ENCODE data around the gene SLC39A8.
"Not testable (repeated sequence)": the region's sequence is repeated elsewhere in the genome, so short reads cannot be mapped to it uniquely, and the experiment has no call there.

SLC39A8 gene

DNA sequence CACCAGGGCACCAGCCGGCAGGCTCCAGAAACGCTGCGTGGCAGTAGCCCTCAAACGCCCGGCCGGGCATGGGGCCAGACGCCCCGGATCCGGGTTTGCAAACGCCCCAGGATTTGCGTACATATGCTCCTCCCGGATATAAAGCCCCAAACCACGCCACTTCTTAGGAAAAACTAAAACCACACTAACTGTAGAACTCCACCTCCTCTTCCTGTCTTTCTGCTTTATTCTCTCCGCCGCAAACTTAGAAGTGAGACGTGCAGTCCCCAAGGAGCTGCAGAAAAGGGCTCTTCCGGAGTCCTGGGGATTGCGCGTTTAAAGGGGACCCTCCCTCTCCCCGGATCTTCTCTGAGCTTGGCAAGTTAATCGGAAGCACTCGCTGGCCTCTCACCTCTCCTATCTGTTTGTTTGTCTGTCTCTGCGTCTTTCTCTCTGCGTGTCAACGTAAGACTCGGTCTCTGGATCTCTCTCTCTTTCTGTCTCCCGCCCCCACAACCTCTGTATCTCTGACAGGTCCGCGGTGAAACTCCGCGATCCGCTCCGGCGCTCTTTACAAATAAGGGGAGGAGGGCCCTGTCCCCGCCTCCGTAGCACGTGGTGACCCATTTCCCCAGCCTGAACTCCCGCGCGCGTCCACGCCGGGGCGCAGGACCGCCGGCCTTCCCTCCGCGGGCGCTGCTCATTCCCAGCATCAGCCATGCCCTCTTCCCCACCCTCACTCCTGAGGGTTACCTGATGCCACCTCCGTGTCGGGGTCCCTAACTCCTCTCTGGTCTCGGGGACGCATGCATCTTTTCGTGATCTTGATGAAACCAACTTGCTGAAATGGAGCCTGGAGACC is at the start of gene SLC39A8:
Gene SLC39A8, minus strand, starts transcription at position 529 of the 841 bp plus-strand sequence. CDS start 820 bp downstream, outside the sequence.
- DNase-seq (ENCODE audit: low read depth in 1 of 2, low spot score in 1 of 2): peak; percentile 68 to 85

DNA sequence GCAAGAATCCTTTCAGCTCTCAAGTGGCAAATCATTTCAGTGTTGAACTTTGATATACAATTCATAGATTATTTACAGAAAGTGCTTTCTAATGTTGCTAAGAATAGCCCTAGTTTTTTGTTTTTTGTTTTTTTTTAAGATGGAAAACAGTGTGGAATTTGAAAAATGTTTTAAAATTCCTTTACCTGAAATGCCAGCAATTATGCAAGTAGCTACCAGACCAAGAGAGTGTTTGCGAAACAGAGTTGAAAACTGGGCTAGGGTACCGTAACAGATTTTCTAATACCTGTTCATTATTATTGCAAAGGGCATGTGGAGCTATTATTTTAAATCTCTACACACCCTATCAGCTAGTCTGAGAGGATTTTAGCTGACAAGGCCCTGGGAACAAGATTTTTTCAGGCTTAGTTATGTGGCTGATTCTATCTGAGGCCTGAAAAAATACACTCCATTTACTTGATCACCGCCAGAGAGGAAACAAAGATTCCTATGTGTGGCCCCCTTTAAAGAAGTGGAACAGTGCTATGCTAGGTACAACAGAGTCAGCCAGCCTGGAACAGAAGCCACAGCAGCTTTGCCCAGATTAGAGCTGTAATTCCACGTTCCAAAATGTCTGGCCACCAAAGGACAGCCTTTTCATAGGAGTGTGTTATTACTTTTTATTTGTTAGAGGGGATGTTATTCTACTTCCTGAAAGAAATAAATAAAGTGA is 46.9 kb upstream of the SLC39A8 start:
- DNase-seq (ENCODE audit: low read depth in 1 of 2, low spot score in 1 of 2): no peak

DNA sequence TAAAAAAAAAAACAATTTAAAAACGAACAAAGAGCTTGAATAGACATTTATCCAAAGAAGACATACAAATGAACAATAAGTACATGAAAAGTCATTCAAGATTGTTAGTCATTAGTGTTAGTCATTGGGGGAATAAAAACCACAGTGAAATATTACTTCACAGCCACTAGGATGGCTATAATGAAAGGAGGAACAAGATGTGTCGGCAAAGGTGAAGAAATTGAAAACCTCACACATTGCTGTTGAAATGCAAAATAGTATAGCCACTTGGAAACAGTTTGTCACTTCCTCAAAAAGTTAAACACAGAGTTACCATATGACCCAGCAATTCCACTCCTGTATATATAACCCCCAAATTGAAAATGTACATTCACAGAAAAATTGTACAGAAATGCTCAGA is 45.2 kb upstream of the SLC39A8 start:
- peak in 1 of 2 donors; percentile 17 for DNase-seq (ENCODE audit: low read depth in 1 of 2, low spot score in 1 of 2)

DNA sequence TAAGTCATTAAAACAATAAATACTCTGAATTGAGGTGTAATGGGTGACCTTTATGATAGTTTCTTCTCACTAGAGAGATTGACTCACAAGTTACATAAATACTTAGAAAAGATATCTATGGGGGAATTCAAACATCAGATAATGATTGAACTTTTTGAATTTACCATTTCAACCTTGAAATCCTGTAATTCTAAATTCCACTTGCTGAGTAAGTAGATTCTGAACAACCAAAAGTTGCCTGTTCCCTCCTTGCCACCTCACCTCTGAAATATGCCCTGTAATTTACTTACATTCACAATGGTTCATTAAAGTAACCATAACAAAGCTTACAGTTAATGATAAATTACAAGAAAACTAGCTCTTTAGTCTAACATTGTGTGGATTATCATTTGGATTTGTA is 43.3 kb upstream of the SLC39A8 start:
- no peak for DNase-seq (ENCODE audit: low read depth in 1 of 2, low spot score in 1 of 2)

DNA sequence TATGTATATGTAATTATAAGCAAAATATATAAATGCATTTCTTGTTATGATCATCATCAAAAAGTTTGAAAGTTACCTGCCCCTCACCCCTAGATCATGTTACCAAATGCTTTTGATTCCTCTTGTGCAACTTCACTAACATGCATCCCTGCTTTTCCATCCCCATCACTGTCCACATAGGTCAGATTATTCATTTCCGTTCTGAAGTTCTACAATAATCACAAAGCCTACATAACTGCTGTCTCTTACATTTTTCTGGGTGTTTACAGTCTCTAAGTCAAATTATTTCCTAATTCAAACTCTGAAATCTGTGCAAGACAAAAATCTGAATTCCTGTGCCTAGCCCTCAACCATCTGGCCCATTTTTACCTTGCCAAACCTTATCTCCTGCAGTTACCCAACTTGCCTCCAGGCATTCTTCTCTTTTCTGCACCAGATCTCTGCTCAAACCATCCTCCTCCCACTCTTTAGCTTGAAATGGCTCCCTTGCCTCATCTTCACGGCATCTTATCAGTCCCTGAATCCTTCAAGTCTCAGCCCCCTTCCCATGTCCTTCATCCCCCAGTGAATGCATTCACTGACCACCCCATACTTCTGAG is 42.4 kb upstream of the SLC39A8 start:
- DNase-seq (ENCODE audit: low read depth in 1 of 2, low spot score in 1 of 2): no peak

DNA sequence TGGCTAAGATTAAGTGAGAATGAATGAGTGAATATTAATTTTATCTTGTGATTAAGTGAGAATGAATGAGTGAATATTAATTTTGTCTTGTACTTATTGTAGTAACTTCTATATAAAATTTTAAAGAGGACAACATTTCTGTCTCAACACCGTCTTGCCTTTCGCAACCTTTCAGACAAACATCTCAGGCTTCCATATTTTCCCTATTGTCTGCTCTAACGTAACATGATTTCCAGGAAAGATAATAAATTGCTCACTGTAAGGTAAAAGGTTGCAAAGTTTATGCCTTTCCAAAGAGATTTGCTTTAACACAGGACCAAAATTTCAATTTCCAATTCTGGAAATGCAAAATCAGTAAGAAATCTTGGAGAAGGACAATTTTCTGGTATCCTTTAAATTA is 41.7 kb upstream of the SLC39A8 start:
- DNase-seq (ENCODE audit: low read depth in 1 of 2, low spot score in 1 of 2): no peak

DNA sequence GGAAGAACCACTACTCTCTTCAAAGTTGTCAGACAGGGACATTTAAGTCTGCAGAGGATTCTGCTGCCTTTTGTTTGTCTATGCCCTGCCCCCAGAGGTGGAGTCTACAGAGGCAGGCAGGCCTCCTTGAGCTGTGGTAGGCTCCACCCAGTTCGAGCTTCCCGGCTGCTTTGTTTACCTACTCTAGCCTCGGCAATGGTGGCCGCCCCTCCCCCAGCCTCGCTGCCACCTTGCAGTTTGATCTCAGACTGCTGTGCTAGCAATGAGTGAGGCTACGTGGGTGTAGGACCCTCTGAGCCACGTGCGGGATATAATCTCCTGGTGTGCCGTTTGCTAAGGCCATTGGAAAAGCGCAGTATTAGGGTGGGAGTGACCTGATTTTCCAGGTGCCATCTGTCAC is 35.0 kb upstream of the SLC39A8 start:
- not testable (repeated sequence) for DNase-seq (ENCODE audit: low read depth in 1 of 2, low spot score in 1 of 2)

DNA sequence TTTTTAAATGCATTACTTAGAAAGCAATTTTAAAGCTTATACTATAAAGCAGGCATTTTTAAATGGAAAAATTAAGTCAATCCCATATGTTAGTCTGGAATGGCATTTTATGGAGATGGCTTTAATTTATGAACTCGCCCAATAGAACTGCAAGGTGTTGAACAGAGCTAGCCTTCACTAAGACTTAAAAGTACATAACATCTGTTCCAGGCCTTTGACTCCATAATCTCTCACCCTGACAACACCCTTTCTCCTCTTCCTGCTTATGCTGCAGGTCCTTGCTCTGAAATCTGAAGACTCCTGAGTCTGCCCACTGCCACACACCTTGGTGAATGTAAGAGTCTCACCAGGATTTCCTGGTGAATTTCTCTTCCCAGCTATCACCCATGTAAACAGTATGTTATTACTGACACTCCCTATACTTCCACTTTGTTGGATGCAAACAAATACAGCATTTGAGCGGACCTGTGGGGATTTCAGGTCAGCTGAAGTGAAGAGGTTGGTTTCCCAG is 17.7 kb upstream of the SLC39A8 start:
- DNase-seq (ENCODE audit: low read depth in 1 of 2, low spot score in 1 of 2): no peak

DNA sequence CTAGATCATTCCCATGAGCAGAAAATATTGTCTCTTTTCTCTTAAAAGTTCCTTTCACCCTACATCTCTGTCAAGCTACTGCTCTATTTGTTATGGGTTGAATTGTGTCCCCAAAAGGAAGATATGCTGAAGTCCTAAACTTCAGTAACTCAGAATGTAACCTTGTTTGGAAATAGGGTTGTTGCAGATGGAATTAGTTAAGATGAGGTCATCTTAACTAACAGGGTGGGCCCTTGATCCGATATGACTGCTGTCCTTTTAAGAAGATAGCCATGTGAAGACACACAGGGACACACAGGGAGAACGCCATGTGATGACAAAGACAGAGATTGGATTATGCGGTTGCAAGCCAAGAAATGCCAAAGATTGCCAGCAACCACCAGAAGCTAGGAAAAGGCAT is 12.8 kb upstream of the SLC39A8 start:
- DNase-seq (ENCODE audit: low read depth in 1 of 2, low spot score in 1 of 2): no peak

DNA sequence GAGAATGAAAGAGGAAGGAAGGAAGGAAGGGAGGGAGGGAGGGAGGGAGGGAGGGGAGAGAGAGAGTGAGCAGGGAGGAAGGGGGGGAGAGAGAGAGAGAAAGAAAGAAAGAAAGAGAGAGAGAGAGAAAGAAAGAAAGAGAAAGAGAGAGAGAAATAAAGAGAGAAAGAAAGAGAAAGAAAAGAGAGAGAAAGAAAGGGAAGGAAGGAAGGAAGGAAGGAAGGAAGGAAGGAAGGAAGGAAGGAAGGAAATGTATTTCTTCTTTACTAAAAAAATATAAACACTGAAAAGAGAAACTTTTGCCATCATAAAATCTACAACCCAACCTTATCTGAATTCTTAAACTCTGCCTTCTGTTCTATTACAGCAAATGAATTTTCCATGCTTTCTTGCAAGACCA is 12.4 kb upstream of the SLC39A8 start:
- DNase-seq (ENCODE audit: low read depth in 1 of 2, low spot score in 1 of 2): not testable (repeated sequence)

DNA sequence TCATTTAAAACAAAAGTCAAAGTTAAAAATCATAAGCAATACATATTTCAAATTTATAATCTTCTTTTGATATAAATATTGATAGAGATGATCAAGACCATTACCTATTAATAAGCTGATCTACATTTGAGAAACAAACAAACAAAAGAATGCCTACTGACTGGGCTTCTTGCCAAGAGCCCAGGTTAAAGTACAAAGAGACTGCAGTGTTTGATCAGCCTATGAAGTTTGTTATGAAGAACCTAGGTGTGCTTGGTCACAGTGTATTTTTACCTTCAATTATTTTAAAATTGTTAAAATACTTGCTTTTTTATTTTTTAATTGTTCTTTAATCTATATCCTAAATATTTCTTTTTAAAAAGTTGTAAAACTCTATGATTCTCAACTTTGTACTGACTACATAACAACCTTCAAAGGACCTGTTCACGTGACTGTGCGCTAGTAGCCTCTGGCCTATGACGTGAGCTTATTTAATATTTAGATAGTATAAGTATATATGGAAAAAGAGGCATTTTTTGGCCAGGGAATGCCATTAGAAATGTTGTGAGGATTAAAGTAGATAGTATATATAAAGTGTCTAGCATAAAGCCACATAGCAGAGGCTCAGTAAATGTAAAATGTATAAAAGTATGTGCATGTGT is 11.4 kb upstream of the SLC39A8 start:
- no peak for DNase-seq (ENCODE audit: low read depth in 1 of 2, low spot score in 1 of 2)

DNA sequence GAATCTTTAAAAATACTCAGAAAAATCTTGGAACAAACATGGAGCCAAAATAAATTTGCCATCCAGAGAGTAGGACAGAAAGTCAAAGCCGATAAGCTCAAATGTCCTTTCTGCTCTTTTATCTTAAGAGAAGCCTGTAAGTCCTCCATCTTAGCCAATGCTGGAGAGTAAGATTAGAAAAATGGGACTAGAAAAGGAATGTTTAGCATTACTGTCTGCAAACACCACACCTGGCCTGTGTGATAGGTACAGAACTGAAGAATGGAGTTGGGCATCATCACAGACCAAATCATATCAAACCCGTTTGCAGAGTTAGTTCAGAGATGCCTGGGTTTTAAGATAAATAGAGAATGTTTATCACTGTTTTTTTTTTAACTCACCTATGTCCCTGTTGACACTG is 10.5 kb upstream of the SLC39A8 start:
- no peak for DNase-seq (ENCODE audit: low read depth in 1 of 2, low spot score in 1 of 2)

DNA sequence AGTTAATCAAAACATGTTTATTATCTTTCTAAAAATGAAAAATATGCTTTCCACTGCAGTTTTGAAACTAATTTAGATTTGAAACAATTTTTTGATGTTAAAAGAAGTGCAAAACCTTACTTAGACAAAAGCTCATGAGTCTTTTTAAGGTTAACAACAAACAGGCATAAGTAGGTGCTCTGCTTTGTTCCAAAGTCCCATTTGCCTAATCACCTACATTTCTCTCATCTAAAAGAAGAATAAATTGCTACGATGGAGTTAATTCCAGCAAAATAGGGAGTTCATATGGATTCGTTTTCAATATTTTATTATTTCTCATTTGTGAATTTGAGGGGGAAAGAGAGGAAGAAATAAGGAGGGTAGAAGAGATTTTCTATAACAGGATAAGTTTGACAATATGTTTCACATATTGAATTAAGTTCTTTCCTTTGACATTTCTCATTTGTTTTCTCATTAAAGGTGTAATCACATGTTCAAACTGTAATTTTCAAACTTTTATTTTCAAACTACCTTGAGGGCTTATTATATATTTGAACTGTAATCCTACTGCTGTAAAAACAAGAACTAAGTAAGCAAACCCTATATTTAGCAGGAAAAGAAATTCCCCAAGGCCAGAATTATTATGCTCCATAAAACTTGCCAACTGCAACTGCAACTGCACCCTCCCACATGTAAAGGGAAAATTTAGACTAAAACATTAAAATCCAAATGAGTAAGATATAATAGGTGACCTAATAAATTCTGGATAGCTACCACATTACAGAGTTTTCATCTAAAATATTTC is 9.6 kb upstream of the SLC39A8 start:
- DNase-seq (ENCODE audit: low read depth in 1 of 2, low spot score in 1 of 2): no peak

DNA sequence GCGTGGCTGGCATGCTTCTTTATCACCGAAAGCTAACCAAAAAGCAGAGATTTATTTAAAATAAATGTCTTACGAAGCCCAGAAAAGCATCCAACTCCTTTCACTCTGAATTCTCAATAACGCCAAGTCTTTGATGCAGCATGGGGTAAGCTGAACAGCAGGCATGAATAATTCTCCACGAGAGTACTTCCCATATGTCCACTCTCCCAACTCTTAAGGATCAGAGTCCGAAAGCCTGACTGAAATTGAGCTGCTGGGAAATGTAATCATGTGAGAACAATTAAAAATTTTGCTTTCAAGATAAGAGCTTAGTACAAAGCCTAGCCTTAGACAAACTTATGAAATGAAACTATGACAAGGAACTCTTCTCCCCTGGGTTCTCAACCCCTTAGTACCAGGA is 7.5 kb upstream of the SLC39A8 start:
- no peak for DNase-seq (ENCODE audit: low read depth in 1 of 2, low spot score in 1 of 2)

DNA sequence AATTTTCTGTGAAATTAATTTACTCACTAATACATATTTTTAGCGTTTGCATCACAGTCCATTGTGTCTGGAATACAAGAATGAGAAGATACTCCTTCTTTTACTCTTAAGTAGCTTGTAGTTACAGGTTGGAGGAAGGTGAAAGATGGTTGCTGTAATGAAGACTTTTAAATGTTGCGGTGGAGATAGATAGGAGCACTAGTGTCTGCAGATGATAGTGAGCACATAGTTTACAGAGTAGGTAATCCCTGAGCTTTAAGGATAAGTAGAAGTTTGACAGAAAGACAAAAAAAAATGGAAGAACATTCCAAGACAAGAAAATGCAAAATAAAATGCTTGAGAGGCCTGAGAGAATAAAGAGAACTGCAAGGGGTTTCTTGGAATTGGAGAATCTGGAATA is 5.4 kb upstream of the SLC39A8 start:
- no peak for DNase-seq (ENCODE audit: low read depth in 1 of 2, low spot score in 1 of 2)

DNA sequence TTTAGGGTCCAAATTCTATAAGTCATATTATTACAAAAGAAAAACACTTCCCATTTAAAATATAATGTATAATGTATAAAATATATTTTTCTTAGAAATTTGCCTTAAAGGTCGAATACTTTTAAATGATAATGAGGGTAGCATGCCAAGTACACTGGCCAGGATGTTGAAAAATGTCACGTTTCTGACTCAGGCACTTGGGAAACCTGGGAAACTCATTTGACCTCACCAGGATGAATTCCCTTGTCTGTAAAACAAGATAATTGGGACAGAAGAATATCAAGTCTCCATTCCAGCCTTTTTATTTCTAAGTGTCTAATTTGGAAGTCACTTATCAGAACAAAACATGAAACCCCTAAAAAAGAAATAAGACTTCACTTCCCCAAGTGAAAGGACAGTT is 3.4 kb upstream of the SLC39A8 start:
- DNase-seq (ENCODE audit: low read depth in 1 of 2, low spot score in 1 of 2): no peak

DNA sequence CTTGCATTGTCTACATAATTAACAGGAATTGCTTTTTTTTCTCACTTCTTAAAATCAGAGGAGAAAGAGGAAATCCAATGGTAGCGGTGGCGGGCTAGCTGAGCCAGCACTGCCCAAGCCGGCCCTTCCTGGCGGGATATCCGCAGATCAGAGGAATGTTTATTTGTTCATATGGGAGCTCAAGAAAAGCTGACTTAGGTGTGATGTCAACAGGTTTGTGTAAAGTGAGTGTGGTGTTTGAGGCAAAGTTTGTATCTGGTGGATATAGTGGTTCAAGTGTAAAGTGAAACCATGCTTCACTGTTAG is 466 bp upstream of the SLC39A8 start:
- no peak for DNase-seq (ENCODE audit: low read depth in 1 of 2, low spot score in 1 of 2)

DNA sequence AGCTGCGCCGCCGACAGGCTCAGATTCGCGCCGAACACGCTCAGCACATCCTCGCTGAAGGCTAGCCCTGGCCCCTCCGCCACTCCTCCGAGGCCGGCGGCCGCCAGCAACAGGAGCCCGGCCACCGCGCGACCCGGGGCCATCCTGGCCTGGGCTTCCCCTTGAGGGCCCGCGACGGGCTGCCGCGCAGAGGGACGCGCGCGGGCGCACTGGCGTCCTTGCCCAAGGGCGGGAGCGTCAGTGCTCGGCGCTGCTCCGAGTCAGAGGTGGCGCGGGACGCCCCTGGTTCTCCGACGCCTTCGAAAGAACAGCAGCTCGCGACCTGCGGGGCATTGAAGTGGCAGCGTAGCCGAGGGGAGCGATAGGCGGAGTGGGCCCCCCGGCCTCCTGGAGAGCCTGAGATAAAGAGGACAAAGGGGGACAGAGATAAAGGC is 745 bp downstream of the SLC39A8 start:
- peak; percentile 46 to 58 for DNase-seq (ENCODE audit: low read depth in 1 of 2, low spot score in 1 of 2)

DNA sequence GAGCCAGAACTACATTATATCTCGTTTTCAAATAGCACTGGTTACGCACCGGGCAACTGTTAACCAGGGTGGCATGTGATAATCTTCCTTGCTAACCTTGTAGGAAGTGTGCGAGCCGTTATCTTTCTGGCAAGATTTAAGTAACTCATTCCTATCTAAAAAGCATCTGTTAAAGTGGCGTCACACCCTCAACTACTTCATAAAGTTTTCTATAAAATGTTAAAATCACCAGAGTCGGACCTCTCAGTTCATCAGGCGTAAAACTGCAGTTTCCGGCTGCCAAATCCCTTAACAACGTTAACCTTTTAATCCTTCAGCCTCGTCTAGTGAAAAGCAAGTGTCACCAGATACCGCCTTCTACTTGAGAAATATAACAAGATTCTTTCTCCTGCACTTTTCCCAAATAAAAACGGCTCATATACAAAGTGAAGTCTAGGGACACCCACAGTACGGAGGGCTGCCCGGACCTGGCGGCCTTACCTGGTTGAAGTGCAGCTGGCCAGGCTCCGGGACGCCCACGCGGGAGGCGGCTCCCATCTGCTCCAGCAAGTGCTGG is 1.2 kb downstream of the SLC39A8 start:
- DNase-seq (ENCODE audit: low read depth in 1 of 2, low spot score in 1 of 2): peak in 1 of 2 donors; percentile 45

DNA sequence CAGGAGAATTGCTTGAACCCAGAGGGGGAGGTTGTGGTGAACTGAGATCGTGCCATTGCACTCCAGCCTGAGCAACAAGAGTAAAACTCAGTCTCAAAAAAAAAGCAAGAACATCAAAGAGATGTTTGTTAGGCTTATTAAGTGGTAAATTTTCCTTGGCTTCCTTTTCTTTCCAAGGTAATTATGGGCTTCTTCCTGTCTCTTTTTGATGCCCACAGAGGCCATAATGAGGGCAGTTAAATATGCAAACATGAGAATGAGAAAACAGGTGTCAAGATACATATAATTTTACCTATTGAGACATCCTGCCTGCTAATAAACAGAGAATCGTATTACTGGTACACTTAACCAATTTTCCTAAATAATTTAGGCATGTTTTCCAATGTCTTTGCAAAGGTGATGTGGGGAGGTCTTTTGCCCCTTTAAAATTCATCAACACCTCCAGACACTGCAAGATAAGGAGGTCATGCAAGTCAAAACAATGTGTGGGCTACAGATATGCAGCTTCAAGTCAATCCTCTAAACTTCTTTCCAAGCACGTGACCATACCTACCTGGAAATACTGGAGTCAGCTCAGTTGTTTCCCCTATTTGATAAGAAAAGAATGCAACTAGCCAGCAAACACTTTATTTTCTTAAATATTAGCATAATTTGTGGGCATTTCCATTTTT is 2.7 kb downstream of the SLC39A8 start:
- DNase-seq (ENCODE audit: low read depth in 1 of 2, low spot score in 1 of 2): no peak

All from activated CD4-positive, alpha-beta T cell treated with anti-CD3 and anti-CD28 coated beads, Interleukin-2, amount 50 U/mL, for 24 hours (primary cell).